GM21360 (cell line): ENCODE measurements around the gene IPO4.

Experiments
- ATAC-seq: cut with Tn5 transposase; IDR thresholded peaks from one replicate; pipeline ENCODE4 v1.9.1; 2021; ENCODE audit warnings: mild to moderate bottlenecking, moderate library complexity; ENCODE audit not compliant: unreplicated experiment

IPO4 gene

DNA sequence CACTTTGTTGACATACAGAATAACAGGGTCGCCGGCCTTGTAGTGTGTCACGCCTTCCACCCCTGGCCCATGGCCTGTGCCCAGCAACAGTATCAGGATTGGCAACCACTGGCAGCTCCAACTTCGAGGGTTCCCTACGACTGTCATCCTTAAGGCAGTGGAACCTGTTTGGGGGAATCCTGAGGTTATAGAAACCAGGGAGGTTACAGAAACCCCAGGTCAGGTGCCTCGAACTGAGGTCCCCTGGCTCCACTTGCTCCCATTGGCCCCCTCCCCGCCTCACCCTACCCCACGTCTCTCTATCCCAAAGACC, 6.2 kb upstream of the IPO4 start:
- ATAC-seq: no peak

DNA sequence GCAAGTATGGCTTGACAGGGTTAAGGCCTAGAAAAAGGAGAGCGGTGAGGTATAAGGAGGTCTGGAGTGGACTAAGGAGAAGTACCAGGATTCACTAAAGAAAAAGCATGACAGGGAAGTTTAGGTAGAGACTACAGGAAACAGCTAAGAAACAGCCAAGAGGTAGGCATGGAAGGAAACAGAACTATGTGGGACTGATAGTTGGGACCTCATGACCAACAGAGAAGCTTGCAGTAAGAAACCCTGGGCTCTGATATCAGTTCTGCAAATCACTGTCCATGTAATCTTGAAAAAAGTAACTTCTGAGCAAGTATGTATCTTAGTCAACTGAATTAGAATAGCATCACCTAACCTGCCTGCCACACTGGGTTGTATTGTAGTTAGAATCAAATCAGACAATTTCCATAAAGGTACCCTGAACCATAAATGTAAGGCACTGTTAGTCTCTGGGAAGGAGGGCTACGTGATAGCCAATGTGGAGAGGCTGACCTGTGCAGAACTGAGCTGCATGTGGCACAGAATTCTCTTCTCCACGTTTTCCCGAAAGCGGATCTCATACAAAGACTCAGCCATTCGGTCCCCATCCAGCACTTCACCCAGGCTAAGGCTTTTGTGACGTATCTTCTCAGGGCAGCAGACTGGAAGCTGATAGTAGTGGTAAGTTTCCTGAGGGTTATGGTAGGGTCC, 5.7 kb upstream of the IPO4 start:
- ATAC-seq: no peak

DNA sequence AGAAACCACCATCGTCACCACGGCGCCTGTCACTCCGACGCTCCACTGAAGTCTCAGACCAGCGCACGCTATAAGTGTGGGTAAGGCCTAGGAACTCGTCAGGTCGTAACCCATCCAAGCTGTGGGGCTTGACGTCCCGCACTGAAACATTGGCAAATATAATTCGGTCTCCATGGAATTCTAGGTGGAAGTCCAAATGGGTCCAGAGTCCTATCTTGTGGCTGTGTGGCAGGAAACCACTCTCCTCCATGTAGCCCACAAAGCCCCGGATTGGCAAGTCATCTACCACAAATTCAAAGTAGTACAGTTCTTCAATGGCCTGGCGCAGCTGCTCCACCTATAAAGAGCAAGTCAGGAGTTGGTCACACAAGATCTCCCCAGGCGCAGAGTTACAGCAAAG, 4.3 kb upstream of the IPO4 start:
- no peak for ATAC-seq

DNA sequence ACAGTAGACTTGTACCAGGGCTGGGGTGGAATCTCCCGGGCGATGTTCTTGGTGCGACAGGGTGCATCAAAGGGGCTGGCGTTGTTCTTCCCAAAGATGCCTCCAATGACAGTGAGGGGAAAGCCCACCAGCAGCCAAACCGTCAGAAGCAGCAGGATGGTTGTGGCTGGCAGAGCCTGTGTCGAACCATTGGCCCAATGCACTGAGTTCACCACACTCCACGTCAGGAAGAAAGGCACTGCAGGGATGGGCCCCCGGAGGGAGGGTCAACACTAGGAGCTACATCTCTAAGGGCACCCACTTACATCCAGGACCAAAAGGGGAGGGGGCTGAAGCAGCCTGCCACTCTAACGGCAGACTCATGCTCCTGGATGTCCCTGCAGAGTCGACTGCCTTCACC, 1.8 kb upstream of the IPO4 start:
- no peak for ATAC-seq

- no peak for ATAC-seq
Measured at GRCh38 chr14:24189460-24189859, 844 bp upstream of the IPO4 start.

DNA sequence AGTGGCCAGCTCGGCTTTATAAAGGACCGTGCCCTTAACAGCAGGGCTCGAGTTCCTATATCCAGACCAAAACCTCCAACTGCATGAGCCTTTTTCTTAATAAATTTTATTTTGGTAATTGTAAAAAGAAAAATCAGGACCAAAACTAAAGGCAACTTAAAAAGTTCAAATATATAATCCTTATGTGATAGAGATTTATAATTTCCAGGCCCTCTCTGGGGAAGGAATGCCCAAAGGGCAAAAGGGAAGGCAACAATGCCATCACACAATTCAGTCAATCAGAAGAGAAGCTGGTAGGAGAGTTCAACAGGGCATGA, 401 bp upstream of the IPO4 start:
- ATAC-seq: no peak

- no peak for ATAC-seq
Measured at GRCh38 chr14:24187539-24187915, 1.1 kb downstream of the IPO4 start.

DNA sequence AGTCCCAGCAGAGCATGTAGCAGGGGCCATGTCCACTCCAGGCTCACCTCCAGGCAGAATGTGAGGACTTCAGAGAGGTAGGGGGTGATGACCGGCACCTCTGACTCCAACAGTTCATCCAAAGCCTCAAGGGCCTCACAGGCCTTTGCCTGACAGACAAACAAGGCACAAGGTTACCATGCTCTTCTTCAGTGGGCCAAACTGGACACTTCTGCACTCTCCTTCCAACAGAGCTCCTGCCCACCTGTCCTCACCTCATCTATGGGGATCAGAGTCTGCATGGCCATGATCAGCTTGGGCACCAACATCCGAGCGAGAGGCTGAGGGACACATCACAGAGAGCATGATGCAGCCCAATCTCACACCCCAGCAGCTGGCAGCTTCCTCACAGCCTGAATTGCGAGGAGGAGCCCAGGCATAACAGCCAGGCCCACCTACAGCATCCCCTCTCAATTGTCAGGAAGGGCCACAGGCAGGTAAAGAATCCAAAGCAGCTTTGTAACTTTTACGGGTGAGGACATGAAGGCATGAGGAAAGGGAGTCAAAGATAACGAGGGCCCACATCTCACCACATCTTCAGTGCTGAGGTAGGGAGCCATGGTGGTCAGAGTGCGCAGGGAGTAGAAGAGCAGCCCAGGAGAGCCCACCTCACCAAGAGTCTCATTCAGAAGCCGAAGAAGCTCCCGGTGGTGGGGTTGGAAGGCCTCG, 1.6 kb downstream of the IPO4 start:
- ATAC-seq: no peak

GRCh38 chr14:24185741-24186140, 2.9 kb downstream of the IPO4 start:
- no peak for ATAC-seq

- ATAC-seq: no peak
Measured at GRCh38 chr14:24185026-24185425, 3.6 kb downstream of the IPO4 start.

DNA sequence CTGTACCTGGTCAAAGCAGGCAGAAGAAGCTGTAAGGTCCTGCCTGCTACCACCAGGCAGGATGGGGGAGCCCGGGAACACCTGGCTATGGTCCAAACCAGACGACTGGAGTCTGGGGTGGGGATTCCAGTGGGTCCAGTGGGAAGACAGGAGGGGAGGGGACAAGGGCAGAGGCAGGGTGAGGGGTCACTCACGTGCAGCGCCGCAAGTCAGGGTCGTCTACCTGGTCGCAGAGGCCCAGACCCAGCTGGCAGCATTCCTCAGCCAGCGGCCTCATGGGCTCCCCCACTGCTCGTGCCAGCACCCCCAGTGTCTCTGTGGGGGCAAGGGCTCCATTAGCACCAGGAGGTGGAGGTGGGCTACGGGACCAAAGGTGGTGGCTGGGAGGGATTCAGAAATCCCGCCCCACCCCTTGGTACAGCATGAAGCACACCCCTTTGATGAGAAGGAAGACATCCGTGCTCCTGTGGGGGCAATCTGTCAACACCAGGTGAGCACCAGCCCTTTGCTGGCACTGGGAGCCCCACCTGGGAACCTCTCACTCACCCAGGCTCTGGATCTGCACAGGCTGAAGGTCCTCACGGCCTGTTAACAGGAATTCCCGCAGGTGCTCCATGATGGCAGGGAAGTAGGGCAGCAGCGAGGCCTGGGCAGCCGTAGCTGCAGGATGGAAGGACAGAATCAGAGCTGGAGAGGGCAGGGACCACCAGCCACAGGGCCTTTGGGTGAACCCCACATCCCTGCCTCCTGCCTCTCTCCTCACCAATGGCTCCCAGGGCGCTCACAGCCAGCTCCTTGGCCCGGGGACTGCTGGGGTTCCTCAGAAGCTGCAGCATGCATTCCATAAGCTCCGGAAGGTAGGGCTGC, 4.3 kb downstream of the IPO4 start:
- no peak for ATAC-seq

DNA sequence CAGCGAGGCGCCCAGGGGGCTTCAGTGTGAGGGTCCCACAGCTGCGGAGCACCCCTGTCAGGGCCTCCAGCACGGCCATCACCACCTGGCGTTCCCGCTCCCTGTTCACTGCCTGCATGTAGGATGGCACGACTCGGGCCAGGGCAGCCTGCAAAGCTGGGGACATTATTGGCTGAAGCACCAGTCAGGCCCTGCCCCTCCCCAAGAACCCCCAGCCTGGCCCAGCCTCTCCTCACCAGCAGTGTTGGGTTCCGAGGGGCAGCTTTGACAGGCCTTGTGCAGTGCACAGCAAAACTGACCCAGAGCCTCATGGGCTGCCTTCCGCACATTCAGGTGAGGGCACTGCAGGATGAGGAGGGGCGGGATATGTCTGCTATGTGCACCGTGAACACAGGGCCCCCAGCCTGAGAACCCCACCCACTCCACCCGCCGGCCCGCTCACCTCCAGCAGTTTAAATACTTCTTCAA, 5.6 kb downstream of the IPO4 start:
- no peak for ATAC-seq

GRCh38 chr14:24182110-24182882, 6.3 kb downstream of the IPO4 start:
- ATAC-seq: no peak

DNA sequence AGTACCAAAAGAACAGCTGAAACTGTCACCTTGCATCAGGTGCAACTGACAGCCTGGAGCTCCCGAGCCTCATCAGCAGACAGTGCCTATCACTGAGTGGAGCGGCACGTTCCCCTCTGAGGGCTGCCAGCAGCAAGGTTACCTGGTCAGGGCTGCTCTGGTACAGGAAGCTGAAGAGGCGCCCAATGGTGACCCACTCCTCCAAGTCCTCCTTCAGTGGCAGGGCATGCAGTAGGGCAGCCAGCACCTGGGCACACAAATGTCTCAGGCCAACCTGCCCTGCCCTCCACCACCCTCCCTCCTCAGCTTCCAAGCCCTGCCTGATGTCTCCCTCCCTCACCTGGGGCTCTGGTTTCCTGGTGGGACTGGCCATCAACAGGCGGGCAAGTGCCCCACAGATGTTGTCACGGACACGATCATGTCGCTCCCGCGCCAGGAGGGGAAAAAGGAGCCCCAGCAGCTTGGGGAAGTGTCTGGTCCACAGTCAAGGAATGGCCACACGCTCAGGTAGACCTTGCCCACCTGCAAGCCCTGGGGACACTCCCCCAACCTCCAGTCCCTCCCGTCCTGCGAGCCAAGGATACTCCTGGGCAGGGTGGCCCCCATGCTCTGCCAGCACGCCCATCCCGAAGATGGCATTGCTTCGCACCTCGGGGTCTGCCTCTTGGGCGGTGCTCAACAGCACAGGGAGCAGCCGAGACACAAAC, 7.1 kb downstream of the IPO4 start:
- no peak for ATAC-seq

DNA sequence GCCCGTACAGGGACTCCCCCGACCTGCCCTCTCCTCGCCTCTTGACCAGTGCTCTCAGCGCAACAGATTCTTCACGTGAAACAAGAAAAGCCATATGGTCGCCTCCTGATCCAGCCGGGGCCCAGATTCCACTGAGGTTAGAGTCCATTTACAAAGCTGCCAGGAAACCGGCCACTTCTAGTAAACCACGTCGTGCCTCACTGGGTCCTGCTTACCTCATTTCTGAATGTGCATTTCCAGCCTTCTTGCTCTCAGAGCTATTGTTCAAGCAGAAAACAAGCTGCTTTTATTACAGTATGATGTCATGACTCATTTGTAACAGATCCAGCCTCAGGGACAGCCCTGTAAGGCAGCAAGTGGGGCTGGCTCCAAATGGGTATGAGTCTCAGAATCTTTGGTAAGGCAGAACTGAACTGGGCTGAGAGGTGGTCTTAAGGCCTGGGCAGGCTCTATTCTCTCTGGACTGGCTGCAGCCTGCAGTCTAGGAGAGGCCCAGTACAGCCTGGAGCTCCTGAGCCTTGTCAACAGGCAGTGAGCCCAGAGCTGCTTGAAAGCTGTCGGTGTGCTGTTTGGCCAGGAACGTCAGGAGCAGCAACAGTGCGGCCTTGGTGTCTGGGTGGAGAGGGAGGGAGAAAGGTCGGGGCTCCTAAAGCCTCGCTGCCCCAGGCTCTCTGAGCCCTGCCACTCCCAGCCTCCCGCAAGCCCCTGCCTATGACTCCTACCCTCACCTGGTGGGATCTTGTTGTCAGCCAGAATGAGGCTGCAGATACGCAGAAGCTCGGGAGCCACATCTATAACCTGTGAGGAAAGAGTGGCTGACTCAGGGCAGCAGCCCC, 8.4 kb downstream of the IPO4 start:
- ATAC-seq: no peak

DNA sequence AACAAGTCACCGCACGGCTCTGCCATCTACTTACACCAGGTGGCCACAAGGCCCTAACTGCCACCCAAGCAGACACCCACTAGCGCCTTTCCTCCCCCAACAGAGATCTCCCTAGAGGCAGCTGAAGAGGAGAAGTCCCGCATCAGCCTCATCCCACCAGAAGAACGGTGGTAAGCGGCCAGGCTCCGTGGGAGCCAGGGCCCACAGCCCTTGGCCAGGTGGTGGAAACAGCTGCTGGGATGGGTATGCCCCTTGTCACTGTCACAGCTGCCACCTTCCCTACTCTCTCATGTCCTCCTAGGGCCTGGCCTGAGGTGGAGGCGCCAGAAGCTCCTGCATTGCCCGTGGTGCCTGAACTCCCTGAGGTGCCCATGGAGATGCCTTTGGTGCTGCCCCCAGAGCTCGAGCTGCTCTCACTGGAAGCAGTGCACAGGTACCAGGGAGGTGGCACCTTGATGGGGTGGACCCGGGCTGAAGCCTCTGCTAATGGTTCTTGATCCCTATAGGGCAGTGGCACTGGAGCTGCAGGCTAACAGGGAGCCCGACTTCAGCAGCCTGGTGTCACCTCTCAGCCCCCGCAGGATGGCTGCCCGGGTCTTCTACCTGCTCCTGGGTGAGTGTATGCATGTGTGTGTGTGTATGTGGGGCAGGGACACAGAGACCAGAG, 9.2 kb downstream of the IPO4 start:
- no peak for ATAC-seq

- ATAC-seq: no peak
Measured at GRCh38 chr14:24178399-24179178, 10.0 kb downstream of the IPO4 start.

DNA sequence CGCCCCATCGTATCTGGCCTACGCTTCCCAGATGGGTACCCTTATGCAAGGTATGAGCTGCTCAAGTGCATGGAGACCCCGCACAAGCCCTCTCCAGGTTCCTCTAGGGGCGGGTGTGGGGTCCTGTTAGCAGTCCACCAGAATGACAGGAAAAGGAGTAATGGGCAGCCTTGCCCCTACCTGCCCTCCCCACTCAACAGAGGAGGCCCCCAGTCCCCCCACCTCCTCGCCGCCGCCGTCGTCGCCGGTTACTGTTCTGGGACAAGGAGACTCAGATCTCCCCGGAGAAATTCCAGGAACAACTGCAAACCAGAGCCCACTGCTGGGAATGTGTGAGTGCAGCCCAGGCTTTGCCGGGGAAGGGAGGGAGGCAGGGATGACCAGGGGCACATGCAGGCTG, 10.7 kb downstream of the IPO4 start:
- ATAC-seq: no peak
